GM19324 (cell line): Measurements from ENCODE around the gene PTPN11.

Experiments used
- ATAC-seq: cut with Tn5 transposase; IDR thresholded peaks from one replicate; pipeline ENCODE4 v1.9.1; 2021; ENCODE audit warnings: mild to moderate bottlenecking, moderate library complexity; ENCODE audit not compliant: unreplicated experiment, low FRiP score

Gene PTPN11

DNA sequence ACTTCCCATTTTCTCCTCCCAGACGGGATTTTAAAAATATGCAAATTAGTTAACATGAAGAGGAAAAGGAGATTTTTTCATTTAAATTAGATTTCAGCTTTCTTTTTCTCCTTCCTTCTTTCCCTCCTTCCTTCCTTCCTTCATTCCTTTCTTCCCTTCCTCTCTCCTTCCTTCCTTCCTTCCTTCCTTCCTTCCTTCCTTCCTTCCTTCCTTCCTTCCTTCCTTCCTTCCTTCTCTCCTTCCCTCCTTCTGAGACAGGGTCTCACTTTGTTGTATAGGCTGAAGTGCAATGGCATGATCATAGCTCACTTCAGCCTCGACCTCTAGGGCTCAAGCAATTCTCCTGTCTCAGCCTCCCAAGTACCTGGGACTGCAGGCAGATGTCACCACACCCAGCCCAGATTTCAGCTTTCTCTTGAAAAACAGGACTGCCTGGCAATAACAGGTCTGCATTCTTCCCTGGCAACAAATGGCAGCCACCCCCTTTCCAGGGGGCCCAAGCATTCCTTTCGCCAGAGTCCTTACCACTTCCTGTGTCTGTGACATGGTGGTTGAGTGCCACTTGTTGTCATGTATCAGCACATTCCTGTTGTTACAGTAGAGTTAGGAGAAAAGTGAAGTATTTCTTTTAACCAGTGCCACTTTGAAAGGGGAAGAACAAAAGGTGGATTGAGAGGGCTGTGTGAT is 119.1 kb downstream of the PTPN11 start:
- ATAC-seq: no peak

DNA sequence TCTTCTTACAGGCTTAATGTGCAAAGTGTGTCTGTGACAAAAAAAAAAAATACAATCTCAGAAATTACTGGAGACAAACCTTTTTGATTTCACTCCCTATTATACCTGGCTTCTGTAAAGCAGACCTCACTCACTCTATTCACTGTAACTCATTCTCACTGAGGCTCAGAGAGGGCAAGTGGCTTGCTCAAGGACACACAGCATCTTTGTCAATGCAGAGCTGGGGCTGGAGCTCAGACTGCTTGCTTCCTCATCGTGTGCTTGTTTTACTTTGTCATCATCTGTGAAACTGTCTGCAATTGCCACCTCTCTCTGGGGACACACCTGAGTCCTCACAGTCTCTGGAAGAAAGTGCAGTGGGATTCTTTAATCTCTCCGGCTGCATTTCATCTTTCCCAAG is 120.0 kb downstream of the PTPN11 start:
- no peak for ATAC-seq

DNA sequence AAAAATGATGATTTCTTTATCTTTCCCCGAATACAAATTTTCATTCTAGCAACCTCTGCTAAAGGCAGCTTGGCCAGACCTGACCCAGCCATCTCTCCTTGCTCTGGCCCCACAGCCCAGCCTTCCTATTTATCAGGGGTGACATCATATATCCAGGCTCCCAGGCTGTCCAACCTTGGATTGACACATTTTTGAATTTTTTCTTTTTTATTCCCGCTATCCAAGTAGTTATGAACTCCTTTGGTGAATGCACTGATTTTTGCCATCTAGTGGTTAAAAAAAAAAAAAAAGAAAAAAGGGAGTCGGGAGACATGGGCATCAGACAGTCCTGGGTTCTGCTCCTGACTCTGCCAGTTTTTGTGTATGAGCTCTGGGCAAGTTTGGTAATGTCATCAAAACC is 120.5 kb downstream of the PTPN11 start:
- no peak for ATAC-seq

DNA sequence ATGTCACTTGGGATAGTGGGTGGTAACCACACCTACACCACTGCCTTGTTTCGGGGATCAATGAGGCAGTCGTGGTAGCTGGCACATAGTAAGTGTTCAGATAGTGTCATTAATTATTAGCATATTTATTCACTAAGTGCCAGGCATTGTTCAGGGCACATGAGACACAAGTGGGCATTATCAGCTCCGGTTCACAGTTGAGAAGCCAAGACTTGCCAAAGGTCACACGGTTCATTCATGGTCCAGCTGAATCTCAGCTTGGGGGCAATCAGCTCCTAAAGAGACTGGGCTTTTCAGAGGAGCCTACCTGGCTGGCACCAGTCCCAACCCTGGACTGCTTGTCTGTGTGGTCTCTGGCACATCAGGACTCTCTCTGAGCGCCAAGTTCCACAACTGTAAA is 121.3 kb downstream of the PTPN11 start:
- ATAC-seq: no peak

DNA sequence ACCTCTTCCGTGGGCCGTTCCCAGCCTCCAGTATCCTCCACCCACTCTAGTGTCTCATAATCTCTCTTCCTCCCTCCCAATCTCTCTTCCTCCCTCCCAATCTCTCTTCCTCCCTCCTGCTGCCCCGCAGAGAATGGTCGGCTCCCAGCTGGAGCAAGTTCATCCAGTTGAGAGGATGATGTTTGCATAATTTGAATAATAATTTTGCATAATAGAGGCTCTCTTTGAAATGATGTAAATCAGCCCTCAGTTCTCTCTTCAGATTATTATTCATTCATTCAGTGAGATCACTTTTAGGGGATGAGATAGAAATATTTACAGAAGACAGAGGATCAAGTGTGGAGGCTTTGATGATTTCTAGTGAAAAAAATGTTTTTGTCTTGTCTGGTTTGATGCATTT is 125.0 kb downstream of the PTPN11 start:
- no peak for ATAC-seq

DNA sequence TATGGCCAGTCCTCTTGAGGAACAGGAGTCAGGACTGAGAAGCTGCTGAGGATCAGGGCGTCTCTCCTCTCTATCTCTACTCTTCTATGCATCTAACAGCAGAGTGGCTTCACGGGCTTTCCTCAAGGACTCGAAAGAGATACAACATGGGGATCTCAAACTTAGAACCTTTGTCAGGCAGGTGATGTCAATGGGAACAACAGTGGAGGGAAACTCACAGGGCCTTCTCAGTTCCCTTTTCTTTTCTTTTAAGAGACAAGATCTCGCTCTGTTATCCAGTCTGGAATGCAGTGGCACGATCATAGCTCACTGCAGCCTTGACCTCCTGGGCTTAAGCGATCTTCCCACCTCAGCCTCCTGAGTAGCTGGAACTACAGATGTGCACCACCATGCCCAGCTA is 127.6 kb downstream of the PTPN11 start:
- ATAC-seq: no peak

DNA sequence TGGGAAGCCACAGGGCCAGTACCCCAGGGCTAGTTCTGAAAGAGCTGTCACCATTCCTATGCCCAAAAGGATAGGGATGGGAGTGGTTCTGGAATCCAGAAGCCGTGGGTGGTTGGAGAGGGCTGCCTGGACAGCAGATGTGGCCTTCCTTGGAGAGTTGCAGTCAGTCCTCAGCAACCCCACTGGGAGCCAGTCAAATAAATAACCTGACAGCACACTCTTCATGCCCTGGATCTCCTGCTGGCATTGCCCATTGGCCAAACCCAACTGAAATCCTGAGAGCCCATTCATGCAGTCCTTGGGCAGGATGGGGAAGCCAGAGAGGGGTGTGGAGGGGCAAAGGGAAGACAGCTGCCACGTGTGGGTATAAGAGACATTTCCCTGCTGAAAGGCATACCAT is 128.2 kb downstream of the PTPN11 start:
- ATAC-seq: no peak

DNA sequence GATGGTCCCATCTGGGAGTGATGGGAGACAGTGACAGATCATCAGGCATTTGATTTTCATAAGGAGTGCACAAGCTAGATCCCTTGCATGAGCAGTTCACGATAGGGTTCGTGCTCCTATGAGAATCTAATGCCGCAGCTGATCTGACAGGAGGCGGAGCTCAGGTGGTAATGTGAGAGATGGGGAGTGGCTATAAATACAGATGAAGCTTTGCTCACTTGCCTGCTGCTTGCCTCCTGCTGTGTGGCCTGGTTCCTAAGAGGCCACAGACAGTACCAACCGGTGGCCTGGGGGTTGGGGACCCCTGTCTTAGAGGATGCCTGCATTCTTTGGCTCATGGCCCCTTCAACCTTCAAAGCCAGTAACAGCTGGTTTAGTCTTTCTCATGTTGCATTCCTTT is 130.3 kb downstream of the PTPN11 start:
- ATAC-seq: no peak

DNA sequence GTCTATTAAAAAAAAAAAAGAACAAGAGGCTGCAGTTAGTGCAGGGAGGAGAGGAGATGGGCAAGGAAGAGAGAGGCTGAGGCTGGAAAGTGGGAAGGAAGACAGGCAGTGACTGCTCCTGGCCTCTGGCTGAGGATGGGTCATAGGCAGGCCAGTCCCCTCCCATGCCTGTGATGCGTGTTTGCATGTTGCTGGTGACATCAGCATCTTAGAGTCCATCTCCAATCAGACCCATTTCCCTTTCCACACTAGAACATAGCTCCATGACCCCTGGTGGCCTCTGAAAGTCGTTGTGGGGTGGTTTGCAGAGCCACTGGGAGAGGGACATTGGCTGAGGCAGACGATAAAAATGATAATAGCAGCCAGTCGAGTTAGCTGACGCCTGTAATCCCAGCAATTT is 132.9 kb downstream of the PTPN11 start:
- no peak for ATAC-seq

DNA sequence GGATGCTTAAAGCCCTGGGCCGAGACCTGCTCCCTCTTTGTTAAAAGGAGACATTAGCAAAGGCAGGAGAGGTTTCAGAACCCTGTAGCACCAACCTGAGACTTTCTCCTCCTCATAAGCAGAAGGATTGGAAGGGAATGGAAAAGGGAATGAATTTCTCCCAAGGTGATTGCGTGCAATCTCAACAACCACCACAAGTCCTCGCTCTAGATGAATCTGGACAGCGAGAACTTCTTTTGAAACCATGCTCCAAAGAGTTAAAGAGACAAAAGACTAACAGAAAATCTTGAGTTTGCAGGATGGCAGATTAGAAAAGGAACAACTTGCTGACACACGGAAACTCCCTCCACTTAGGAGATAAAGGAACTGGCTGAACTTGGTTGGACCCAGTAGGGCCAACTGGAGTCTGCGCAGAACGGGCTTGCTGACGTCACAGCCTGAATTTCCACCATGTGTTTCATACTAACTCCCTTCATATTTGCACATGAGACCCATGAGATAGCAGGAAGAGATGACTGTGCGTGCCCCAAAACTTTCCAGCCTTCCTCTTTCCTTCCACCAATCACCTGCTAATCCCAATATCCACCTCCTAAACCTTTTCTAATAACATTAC is 137.0 kb downstream of the PTPN11 start:
- ATAC-seq: no peak

DNA sequence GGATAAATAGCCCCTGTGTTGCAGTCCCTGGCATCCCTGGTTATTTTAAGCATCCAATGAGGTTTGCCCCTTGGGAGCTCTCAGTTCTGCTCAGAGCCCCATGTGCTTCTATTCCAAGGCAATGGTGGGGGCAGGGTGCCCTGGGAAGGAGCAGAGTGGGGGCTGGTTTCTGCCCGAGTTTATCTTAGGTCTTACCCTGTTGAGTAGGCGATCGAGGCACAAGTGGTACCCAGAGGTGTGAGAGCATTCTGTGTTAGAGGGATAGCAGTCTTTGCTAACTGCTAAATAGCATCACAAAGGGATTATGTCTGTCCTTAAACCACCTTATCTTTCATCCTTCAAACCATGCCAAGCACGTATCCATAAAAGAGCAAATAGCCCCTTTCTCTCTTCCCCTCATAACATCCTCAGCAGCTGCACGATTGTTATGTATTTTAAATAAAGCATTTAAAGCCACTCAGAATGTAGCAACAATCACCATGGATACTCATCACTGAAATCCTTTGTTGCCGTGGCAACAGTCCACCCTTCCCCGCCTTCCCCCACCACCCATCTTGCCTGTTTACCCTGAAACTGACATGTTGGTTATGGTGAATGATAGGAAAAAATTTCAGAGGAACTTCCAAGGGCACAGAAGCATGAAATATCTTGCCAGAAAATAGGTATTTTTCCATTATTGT is 139.3 kb downstream of the PTPN11 start:
- ATAC-seq: no peak
